NCI-H1417 treated with DMSO at 0.1 percent for 48 hours (cell line): Measurements from ENCODE around the gene RAB12.

Experiments
- DNase-seq: peaks from one replicate; lab custom pipeline; 2025; lab: John Stamatoyannopoulos, UW

The RAB12 gene

DNA sequence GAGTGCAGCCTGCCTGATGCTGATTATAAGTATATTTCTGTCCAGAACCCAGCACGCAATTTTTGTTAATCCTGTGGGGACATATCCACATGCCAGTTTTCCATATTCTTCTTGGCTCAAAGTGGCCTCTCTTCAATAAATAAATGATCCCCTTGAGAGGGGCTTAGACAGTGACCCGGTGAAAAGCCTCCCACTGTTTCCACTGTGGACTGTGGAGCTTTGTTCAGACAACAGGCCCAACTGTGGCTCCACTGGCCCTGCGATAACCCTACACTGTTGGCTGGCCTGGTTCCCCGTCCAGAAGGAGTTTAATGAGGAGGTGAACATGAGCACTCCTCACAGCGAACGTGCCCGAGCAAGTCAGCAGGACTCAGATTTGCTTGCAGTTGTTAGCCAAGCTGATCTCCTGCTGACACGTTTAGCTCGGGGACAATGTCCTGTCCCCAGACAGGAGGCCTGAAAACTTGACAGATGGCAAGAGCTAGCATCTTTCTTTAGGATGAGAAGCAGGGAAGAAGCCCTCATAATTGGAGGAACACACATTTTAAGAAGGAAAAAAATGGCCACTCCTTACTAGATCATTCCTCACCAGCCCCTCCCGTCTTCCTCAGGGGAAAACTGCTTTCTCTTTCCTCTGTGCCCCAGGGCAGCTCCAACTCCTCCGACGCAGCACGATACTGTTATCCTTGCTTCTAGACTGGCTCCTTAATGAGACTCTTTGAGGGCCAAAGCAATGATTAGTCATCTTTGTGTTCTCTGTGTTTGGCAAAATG, 76.1 kb downstream of the RAB12 start:
- peak; percentile 7 for DNase-seq

DNA sequence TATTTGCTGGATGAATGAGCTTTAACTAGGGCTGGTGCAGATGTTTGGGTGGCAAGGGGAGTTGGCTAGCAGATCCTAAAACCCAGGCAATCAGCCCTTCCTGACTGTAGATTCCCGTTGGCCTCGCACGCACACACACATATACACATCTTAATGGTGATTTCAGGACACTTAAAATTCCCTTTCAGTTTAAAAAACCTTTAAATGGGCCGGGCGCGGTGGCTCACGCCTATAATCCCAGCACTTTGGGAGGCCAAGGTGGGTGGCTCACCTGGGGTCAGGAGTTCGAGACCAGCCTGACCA, 76.6 kb downstream of the RAB12 start:
- DNase-seq: no peak

GRCh38 chr18:8686611-8687010, 77.4 kb downstream of the RAB12 start:
- DNase-seq: no peak

GRCh38 chr18:8688216-8688800, 79.1 kb downstream of the RAB12 start:
- no peak for DNase-seq

DNA sequence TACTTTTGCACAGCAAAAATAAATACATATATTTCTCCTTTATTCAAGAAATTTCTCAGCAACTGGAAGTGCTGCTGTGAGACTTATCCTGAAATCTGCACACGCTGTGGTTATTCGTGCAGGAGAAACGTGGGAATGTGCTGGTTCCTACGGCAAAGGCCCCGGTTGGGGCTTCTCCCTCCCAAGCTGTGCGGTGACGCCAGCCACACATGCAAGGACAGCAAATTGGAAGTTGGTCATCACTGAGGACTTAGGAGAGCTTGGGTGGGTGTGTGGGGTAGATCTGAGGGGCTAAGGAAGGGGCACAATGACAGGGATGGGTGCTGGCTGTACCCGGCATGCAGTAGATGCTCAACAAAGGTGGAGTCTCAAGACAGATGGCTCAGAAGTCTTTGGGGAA, 79.6 kb downstream of the RAB12 start:
- no peak for DNase-seq
